Measurements from ENCODE around the gene PSMD10.

Gene PSMD10

GRCh38 chrX:108081110-108081509 lies 10.2 kb downstream of the PSMD10 start:
- DNase-seq (ENCODE audit: low read depth), result no peak
- no peak for TF ChIP-seq CTCF (IDR thresholded peaks at IDR 0.05; ENCODE audit: control insufficient read depth, extremely low read depth, insufficient read depth)
- H3K4me3 ChIP-seq (ENCODE audit: low read depth, low read length), result no peak overlapping the region

DNA sequence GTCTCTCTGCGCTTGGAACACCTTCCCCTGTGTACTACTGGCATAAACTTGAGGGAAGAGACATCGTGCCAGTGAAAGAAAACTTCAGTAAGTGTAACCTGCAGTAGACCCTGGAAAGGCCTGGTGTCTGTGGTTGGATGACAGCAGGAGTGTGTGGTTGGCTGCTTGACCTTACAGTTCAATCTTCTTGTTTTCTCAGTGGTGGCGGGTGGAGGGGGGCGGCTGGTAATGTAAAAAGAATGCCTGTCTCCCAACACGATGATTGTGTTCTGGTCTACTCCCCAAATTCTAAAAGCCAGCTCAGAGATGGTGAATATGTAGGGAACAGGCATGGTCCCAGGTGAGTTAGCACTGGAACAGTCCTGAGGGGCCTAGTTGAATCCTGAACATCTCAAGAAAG lies 18.6 kb downstream of the PSMD10 start:
- TF ChIP-seq CTCF (IDR thresholded peaks at IDR 0.05; ENCODE audit: control insufficient read depth, extremely low read depth, insufficient read depth), result no peak
- H3K4me3 ChIP-seq (ENCODE audit: low read depth, low read length), result no peak overlapping the region
- no peak for DNase-seq (ENCODE audit: low read depth)

DNA sequence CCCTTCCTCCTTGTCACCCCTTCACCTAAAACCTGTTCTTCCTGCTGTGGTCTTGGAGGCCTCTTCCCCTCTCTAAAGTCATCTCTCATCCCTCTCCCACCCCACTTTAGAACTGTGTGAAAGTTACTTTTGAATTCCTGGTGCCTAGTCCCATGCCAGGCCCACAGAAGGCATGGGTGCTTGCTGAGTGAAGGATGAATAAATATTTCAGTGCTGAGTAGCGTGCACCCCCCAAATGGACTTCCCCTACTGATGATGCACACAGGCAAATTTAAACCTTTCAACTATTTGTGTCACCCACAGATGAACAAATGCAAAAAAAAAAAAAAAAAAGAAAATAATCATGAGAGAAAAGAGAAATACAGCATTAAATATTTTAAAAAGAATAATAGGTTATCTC lies 19.8 kb downstream of the PSMD10 start:
- DNase-seq (ENCODE audit: low read depth), result no peak
- H3K4me3 ChIP-seq (ENCODE audit: low read depth, low read length), result no peak overlapping the region
- TF ChIP-seq CTCF (IDR thresholded peaks at IDR 0.05; ENCODE audit: control insufficient read depth, extremely low read depth, insufficient read depth), result no peak

DNA sequence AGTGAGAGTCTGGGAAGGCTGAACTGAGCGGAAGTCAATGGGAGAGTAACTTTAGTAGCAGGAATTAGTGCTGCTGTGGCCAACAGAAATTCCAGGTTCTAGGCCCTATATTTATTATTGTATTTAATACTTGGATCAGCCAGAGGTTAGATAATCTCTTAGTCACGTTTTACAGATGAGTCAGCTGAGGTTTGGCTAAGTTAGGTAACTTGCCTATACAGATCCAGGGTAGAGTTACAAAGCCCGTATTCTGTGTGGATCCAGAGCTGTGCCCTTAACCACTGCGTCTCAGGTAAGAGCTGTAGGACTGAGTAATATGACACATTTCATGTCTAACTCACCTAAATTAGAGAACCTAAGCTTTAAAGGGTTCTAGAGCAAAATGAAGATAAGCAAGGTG lies 20.5 kb downstream of the PSMD10 start:
- H3K4me3 ChIP-seq (ENCODE audit: low read depth, low read length), result no peak overlapping the region
- TF ChIP-seq CTCF (IDR thresholded peaks at IDR 0.05; ENCODE audit: control insufficient read depth, extremely low read depth, insufficient read depth), result no peak
- DNase-seq (ENCODE audit: low read depth), result no peak

DNA sequence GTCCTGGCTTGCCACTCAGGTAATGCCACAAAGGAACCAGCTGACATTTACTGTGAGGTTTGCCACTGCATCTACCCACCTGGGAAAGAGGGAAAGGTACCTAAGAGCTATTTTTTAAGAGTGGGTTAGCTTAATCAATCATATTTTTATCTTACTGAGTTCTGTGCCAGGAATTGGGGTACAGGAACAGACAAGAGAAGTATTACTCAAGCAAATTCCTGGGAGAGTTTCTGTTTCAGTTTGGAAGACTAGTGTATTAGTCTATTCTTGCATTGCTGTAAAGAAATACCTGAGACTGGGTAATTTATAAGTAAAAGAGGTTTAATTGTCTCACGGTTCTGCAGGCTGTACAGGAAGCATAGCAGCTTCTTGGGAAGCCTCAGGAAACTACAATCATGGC lies 23.2 kb downstream of the PSMD10 start:
- no peak overlapping the region for H3K4me3 ChIP-seq (ENCODE audit: low read depth, low read length)

DNA sequence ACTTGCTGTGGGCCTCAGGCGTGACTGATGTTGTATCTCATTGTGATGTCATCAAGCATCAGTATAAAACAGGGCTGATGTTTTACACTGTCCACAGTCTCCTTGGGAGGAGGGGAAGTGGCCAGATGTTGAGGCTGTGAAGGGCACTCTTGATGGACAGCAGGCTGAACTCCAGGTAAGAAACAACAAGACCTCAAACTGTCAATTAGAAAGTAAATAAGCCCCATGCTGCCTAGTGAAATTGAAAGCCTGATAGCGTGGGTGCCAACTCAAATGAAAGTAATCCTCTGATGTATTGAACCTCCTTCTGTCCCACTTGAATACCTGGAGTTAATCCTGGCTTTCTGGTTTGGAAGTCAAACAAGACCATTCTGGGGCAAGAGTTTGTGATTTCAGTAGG lies 26.7 kb downstream of the PSMD10 start:
- no peak overlapping the region for H3K4me3 ChIP-seq (ENCODE audit: low read depth, low read length)
- no peak for DNase-seq (ENCODE audit: low read depth)
- no peak for TF ChIP-seq CTCF (IDR thresholded peaks at IDR 0.05; ENCODE audit: control insufficient read depth, extremely low read depth, insufficient read depth)

More for the DNA sequence above, 23.2 kb downstream of the PSMD10 start:
- no peak for TF ChIP-seq CTCF (IDR thresholded peaks at IDR 0.05; ENCODE audit: control insufficient read depth, extremely low read depth, insufficient read depth)
- DNase-seq (ENCODE audit: low read depth), result no peak

DNA sequence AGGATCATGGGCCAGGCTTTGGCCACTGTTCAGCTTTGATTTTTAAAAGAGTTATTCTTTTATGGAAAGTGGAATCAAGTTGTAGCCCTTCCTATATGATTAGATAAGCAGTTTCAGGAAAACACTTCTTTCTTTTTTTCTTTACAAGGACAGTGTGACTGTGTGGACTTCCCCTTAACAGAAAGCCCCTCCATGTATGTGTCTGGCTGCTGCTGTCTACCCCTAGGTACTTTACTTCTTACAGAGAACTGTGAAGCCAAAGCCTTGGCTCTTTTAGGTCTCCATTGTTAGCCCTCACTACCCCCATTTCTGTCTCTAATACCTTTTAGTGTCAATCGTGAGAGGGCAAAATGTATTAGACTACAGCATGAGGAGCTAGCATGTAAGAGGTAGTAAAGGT lies 27.3 kb downstream of the PSMD10 start:
- TF ChIP-seq CTCF (IDR thresholded peaks at IDR 0.05; ENCODE audit: control insufficient read depth, extremely low read depth, insufficient read depth), result no peak
- no peak for DNase-seq (ENCODE audit: low read depth)
- no peak overlapping the region for H3K4me3 ChIP-seq (ENCODE audit: low read depth, low read length)
